ENCODE results near the gene ECSIT. TPM values are rescaled to one million over a fixed set of nuclear protein-coding genes. Genes with fewer than 3 reads are reported as not detected.

ECSIT gene
- total RNA-seq, 1 experiment from 2014 or later = 39.8 TPM

- Mint-ChIP-seq H3K27me3 (ENCODE audit: insufficient read depth, unreplicated experiment) (no peaks in the 10 kb centered on the region), H3K27ac (ENCODE audit: unreplicated experiment) (peak overlapping the region; percentile 95), H3K36me3 (ENCODE audit: insufficient read depth, unreplicated experiment) (peaks cover 32% of the 10 kb centered on the region), H3K4me1 (ENCODE audit: low read depth, unreplicated experiment) (peaks cover 7% of the 10 kb centered on the region), H3K9me3 (ENCODE audit: unreplicated experiment) (no peaks in the 10 kb centered on the region), H3K4me3 (ENCODE audit: unreplicated experiment) (peak overlapping the region; percentile 81)
- no peaks in the 10 kb centered on the region for H3K27me3 ChIP-seq (replicated peaks; ENCODE audit: control insufficient read depth, insufficient read depth, low read length)
- no peak for DNase-seq
- ChIA-PET POLR2A (interaction anchor here (0.8 kb wide), 1 partner anchor 24 kb away, joined by 3 read pairs; the partner anchor contains the start of gene ECSIT), CTCF (no interaction called here)
- peak overlapping the region; percentile 89 for H3K4me3 ChIP-seq (ENCODE audit: low read depth, low read length)
- no peaks in the 10 kb centered on the region; the same call in 1 of the 2 replicates for H3K36me3 ChIP-seq (ENCODE audit: control insufficient read depth, insufficient read depth, low read length)
- TF ChIP-seq, protein P1, sequence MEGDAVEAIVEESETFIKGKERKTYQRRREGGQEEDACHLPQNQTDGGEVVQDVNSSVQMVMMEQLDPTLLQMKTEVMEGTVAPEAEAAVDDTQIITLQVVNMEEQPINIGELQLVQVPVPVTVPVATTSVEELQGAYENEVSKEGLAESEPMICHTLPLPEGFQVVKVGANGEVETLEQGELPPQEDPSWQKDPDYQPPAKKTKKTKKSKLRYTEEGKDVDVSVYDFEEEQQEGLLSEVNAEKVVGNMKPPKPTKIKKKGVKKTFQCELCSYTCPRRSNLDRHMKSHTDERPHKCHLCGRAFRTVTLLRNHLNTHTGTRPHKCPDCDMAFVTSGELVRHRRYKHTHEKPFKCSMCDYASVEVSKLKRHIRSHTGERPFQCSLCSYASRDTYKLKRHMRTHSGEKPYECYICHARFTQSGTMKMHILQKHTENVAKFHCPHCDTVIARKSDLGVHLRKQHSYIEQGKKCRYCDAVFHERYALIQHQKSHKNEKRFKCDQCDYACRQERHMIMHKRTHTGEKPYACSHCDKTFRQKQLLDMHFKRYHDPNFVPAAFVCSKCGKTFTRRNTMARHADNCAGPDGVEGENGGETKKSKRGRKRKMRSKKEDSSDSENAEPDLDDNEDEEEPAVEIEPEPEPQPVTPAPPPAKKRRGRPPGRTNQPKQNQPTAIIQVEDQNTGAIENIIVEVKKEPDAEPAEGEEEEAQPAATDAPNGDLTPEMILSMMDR (IDR thresholded peaks at IDR 0.05; ENCODE audit: insufficient read depth in 1 of 2, low read depth in 1 of 2, low read length in 1 of 2, severe bottlenecking in 1 of 2, unreplicated experiment in 1 of 2) = no peak
- peaks cover 11% of the 10 kb centered on the region; the same call in 1 of the 2 replicates for H3K4me1 ChIP-seq
- BruUV-seq (replicated peaks) = no TSS peak
- no peaks in the 10 kb centered on the region for H3K9me3 ChIP-seq
- intact Hi-C loops (cut with micrococcal nuclease; ENCODE audit: unreplicated experiment) = no loop called here
Measured at GRCh38 chr19:11504502-11505031, 24.4 kb downstream of the ECSIT start.

GRCh38 chr19:11499890-11500420 lies 29.0 kb downstream of the ECSIT start:
- Mint-ChIP-seq H3K4me1 (ENCODE audit: low read depth, unreplicated experiment) (peaks cover 7% of the 10 kb centered on the region), H3K36me3 (ENCODE audit: insufficient read depth, unreplicated experiment) (peaks cover 10% of the 10 kb centered on the region), H3K9me3 (ENCODE audit: unreplicated experiment) (no peaks in the 10 kb centered on the region), H3K27me3 (ENCODE audit: insufficient read depth, unreplicated experiment) (no peaks in the 10 kb centered on the region), H3K4me3 (ENCODE audit: unreplicated experiment) (no peak overlapping the region), H3K27ac (ENCODE audit: unreplicated experiment) (no peak overlapping the region)
- H3K4me1 ChIP-seq = no peaks in the 10 kb centered on the region
- TF ChIP-seq, protein P1 (IDR thresholded peaks at IDR 0.05; ENCODE audit: insufficient read depth in 1 of 2, low read depth in 1 of 2, low read length in 1 of 2, severe bottlenecking in 1 of 2, unreplicated experiment in 1 of 2) = no peak
- no TSS peak for BruUV-seq (replicated peaks)
- ChIA-PET CTCF (no interaction called here), POLR2A (no interaction called here)
- no peaks in the 10 kb centered on the region for H3K9me3 ChIP-seq
- no peaks in the 10 kb centered on the region for H3K27me3 ChIP-seq (replicated peaks; ENCODE audit: control insufficient read depth, insufficient read depth, low read length)
- H3K4me3 ChIP-seq (ENCODE audit: low read depth, low read length) = no peak overlapping the region
- DNase-seq = no peak
- intact Hi-C loops (cut with micrococcal nuclease; ENCODE audit: unreplicated experiment) = no loop called here
- no peaks in the 10 kb centered on the region; the same call in 1 of the 2 replicates for H3K36me3 ChIP-seq (ENCODE audit: control insufficient read depth, insufficient read depth, low read length)

DNA sequence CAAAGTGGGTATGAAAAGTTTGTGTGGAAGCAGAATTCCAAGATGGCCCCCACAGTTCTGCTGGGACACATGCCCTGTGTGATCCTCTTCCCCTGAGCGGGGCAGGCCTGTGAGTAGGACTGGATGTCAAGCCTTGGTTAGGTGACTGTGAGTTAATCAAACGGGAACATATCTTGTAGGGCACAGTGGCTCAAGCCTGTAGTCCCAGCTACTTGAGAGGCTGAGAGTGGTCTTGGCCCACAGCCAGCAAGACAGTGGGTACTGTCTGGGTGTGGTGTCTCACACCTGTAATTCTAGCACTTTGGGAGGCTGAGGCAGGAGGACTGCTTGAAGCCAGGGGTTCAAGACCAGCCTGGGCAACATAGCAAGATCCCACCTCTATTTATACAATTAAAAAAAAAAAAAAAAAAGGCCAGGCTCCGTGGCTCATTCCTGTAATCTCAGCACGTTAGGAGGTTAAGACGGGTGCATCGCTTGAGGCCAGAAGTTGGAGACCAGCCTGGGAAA lies 29.7 kb downstream of the ECSIT start:
- H3K36me3 ChIP-seq (ENCODE audit: control insufficient read depth, insufficient read depth, low read length) = no peaks in the 10 kb centered on the region; the same call in 1 of the 2 replicates
- no peaks in the 10 kb centered on the region for H3K27me3 ChIP-seq (replicated peaks; ENCODE audit: control insufficient read depth, insufficient read depth, low read length)
- BruUV-seq (replicated peaks) = no TSS peak
- intact Hi-C loops (cut with micrococcal nuclease; ENCODE audit: unreplicated experiment) = no loop called here
- Mint-ChIP-seq H3K4me3 (ENCODE audit: unreplicated experiment) (no peak overlapping the region), H3K4me1 (ENCODE audit: low read depth, unreplicated experiment) (no peaks in the 10 kb centered on the region), H3K27me3 (ENCODE audit: insufficient read depth, unreplicated experiment) (no peaks in the 10 kb centered on the region), H3K36me3 (ENCODE audit: insufficient read depth, unreplicated experiment) (peaks cover 7% of the 10 kb centered on the region), H3K9me3 (ENCODE audit: unreplicated experiment) (no peaks in the 10 kb centered on the region), H3K27ac (ENCODE audit: unreplicated experiment) (no peak overlapping the region)
- TF ChIP-seq, protein P1 (IDR thresholded peaks at IDR 0.05; ENCODE audit: insufficient read depth in 1 of 2, low read depth in 1 of 2, low read length in 1 of 2, severe bottlenecking in 1 of 2, unreplicated experiment in 1 of 2) = no peak
- no peaks in the 10 kb centered on the region for H3K9me3 ChIP-seq
- DNase-seq = no peak
- ChIA-PET POLR2A (no interaction called here), CTCF (no interaction called here)
- no peak overlapping the region for H3K4me3 ChIP-seq (ENCODE audit: low read depth, low read length)
- H3K4me1 ChIP-seq = no peaks in the 10 kb centered on the region
